HL-60 (cell line): ENCODE measurements around the gene GJC3.

ENCODE experiments used
- DNase-seq, 2 experiments: peaks; one replicate each; pipeline ENCODE4 v3.0.0-alpha.2; 2010 to 2020; ENCODE audit warnings: low read depth in 1 of 2, low spot score in 1 of 2
- H3K27ac ChIP-seq: fragments of 250-450 bp; sonication (Bioruptor Pico); replicated peaks from 2 replicates; pipeline ENCODE4 v1.5.1; 2020; ENCODE audit warnings: mild to moderate bottlenecking, moderate library complexity
- H3K27me3 ChIP-seq: fragments of 250-450 bp; sonication (Bioruptor Pico); 2 replicates; pipeline ENCODE4 v1.5.1; 2021; ENCODE audit warnings: mild to moderate bottlenecking, moderate library complexity; ENCODE audit not compliant: insufficient read depth, poor library complexity, severe bottlenecking
- H3K4me3 ChIP-seq: replicated peaks from 2 replicates; pipeline ENCODE4 v1.5.1; 2011; ENCODE audit warnings: mild to moderate bottlenecking, control low read depth, low read length; ENCODE audit not compliant: insufficient read depth
- GABPA ChIP-seq: IDR thresholded peaks from 2 replicates; pipeline ENCODE4 v1.6.1; 2012; ENCODE audit warnings: low read depth
- POLR2AphosphoS5 ChIP-seq: IDR thresholded peaks from 2 replicates; pipeline ENCODE4 v1.6.1; 2012; ENCODE audit warnings: low read depth
- SPI1 ChIP-seq: IDR thresholded peaks from 2 replicates; pipeline ENCODE4 v1.6.1; 2012; ENCODE audit warnings: low read depth, mild to moderate bottlenecking, borderline replicate concordance
- TF ChIP-seq, protein P1 (sequence below): IDR thresholded peaks from one replicate; pipeline ENCODE4 v1.5.1; 2011; ENCODE audit warnings: low read length, control low read depth, inconsistent platforms; ENCODE audit not compliant: insufficient read depth
- TF ChIP-seq, protein P2 (sequence below): IDR thresholded peaks from 2 replicates; pipeline ENCODE4 v1.6.1; 2012; ENCODE audit warnings: low read depth; ENCODE audit not compliant: insufficient replicate concordance

The GJC3 gene

DNA sequence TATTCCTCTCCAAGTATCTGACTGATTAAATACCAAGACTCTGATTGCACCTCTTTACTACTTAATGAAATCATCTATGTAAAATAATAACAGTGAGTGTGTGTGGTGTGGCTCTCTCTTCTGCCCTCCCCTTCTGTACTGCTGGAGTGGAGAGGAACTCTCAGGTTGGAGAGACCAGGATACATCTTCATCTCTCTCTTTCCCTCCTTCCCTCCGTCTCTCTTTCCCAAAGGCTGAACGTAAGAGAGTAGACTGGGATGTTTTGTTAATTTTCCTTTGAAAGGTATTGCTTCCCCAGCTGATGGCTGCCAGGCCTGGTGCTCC, 272 bp upstream of the GJC3 start:
- no peak for TF ChIP-seq POLR2AphosphoS5
- TF ChIP-seq SPI1, result no peak
- no peak for TF ChIP-seq GABPA
- TF ChIP-seq, protein P1, sequence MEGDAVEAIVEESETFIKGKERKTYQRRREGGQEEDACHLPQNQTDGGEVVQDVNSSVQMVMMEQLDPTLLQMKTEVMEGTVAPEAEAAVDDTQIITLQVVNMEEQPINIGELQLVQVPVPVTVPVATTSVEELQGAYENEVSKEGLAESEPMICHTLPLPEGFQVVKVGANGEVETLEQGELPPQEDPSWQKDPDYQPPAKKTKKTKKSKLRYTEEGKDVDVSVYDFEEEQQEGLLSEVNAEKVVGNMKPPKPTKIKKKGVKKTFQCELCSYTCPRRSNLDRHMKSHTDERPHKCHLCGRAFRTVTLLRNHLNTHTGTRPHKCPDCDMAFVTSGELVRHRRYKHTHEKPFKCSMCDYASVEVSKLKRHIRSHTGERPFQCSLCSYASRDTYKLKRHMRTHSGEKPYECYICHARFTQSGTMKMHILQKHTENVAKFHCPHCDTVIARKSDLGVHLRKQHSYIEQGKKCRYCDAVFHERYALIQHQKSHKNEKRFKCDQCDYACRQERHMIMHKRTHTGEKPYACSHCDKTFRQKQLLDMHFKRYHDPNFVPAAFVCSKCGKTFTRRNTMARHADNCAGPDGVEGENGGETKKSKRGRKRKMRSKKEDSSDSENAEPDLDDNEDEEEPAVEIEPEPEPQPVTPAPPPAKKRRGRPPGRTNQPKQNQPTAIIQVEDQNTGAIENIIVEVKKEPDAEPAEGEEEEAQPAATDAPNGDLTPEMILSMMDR, result no peak
- TF ChIP-seq, protein P2, sequence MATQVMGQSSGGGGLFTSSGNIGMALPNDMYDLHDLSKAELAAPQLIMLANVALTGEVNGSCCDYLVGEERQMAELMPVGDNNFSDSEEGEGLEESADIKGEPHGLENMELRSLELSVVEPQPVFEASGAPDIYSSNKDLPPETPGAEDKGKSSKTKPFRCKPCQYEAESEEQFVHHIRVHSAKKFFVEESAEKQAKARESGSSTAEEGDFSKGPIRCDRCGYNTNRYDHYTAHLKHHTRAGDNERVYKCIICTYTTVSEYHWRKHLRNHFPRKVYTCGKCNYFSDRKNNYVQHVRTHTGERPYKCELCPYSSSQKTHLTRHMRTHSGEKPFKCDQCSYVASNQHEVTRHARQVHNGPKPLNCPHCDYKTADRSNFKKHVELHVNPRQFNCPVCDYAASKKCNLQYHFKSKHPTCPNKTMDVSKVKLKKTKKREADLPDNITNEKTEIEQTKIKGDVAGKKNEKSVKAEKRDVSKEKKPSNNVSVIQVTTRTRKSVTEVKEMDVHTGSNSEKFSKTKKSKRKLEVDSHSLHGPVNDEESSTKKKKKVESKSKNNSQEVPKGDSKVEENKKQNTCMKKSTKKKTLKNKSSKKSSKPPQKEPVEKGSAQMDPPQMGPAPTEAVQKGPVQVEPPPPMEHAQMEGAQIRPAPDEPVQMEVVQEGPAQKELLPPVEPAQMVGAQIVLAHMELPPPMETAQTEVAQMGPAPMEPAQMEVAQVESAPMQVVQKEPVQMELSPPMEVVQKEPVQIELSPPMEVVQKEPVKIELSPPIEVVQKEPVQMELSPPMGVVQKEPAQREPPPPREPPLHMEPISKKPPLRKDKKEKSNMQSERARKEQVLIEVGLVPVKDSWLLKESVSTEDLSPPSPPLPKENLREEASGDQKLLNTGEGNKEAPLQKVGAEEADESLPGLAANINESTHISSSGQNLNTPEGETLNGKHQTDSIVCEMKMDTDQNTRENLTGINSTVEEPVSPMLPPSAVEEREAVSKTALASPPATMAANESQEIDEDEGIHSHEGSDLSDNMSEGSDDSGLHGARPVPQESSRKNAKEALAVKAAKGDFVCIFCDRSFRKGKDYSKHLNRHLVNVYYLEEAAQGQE, result no peak
- H3K27ac ChIP-seq, result no peak overlapping the region
- no peak for DNase-seq
- no peak overlapping the region for H3K4me3 ChIP-seq
- peaks cover 10% of the 10 kb centered on the region for H3K27me3 ChIP-seq

- Histone ChIP-seq H3K27me3 (peaks cover 10% of the 10 kb centered on the region), H3K27ac (no peak overlapping the region), H3K4me3 (no peak overlapping the region)
- no peak for DNase-seq
- no peak for TF ChIP-seq POLR2AphosphoS5
- TF ChIP-seq, protein P1, result no peak
- TF ChIP-seq, protein P2, result no peak
- TF ChIP-seq SPI1, result no peak
- no peak for TF ChIP-seq GABPA
These were observed 1.2 kb downstream of the GJC3 start for GRCh38 chr7:99928188-99928587.

- no peak for TF ChIP-seq POLR2AphosphoS5
- TF ChIP-seq SPI1, result no peak
- TF ChIP-seq, protein P2, result no peak
- TF ChIP-seq, protein P1, result no peak
- no peak for TF ChIP-seq GABPA
- H3K27me3 ChIP-seq, result peaks cover 10% of the 10 kb centered on the region
- H3K4me3 ChIP-seq, result no peak overlapping the region
- DNase-seq, result no peak
- no peak overlapping the region for H3K27ac ChIP-seq
These were observed 1.9 kb downstream of the GJC3 start for GRCh38 chr7:99927536-99927935.
